CD14-positive monocyte (primary cell): ENCODE measurements around the gene PDE4D. TPM values are rescaled to one million over a fixed set of nuclear protein-coding genes. Genes with fewer than 3 reads are reported as not detected.

ENCODE experiments used
- DNase-seq, 3 donors: peaks; one replicate each; pipeline ENCODE4 v3.0.0-alpha.2; 2011 to 2022
- H2AFZ ChIP-seq: 2 replicates; pipeline ENCODE4 v1.6.0; 2012; ENCODE audit warnings: mild to moderate bottlenecking, low read depth, low read length, inconsistent platforms; ENCODE audit not compliant: insufficient read depth, poor library complexity, severe bottlenecking
- H3K27ac ChIP-seq, 2 donors: 1 replicate in 1 of 2; 2 replicates in 1 of 2; pipeline ENCODE4 v1.5.1; 2012 to 2013; ENCODE audit warnings: low read length in 2 of 2, control low read depth in 1 of 2, inconsistent platforms in 1 of 2, low read depth in 1 of 2, mild to moderate bottlenecking in 1 of 2
- H3K27me3 ChIP-seq, 2 donors: one replicate each; pipeline versions ENCODE4 v1.6.0 to v1.6.1; 2011 to 2013; ENCODE audit warnings: low read length in 2 of 2; ENCODE audit not compliant: control insufficient read depth in 2 of 2, insufficient read depth in 2 of 2
- H3K36me3 ChIP-seq, 2 donors: replicated peaks in 1 of 2; 1 replicate in 1 of 2; 2 replicates in 1 of 2; pipeline versions ENCODE4 v1.5.1 to v1.6.1; 2012 to 2013; ENCODE audit warnings: low read length in 2 of 2, control low read depth in 1 of 2, inconsistent platforms in 1 of 2, mild to moderate bottlenecking in 1 of 2; ENCODE audit not compliant: insufficient read depth in 2 of 2, control insufficient read depth in 1 of 2
- H3K4me1 ChIP-seq, 2 donors: 1 replicate in 1 of 2; 2 replicates in 1 of 2; pipeline versions ENCODE4 v1.5.1 to v1.6.1; 2012 to 2013; ENCODE audit warnings: low read length in 2 of 2, control low read depth in 1 of 2, inconsistent platforms in 1 of 2, mild to moderate bottlenecking in 1 of 2, moderate library complexity in 1 of 2; ENCODE audit not compliant: insufficient read depth in 2 of 2, control insufficient read depth in 1 of 2
- H3K4me2 ChIP-seq: replicated peaks from 2 replicates; pipeline ENCODE3; 2012; ENCODE audit warnings: low read length, moderate library complexity, mild to moderate bottlenecking; ENCODE audit not compliant: poor library complexity, severe bottlenecking; ENCODE audit errors: extremely low read depth
- H3K4me3 ChIP-seq, 3 experiments: fragments of 200-600 bp in 1 of 3; sonication (generic) in 1 of 3; replicated peaks in 1 of 3; 1 replicate in 2 of 3; 2 replicates in 1 of 3; pipeline ENCODE4 v1.5.1; 2011 to 2013; ENCODE audit warnings: low read length in 3 of 3, mild to moderate bottlenecking in 3 of 3, control low read depth in 2 of 3, low read depth in 2 of 3, inconsistent platforms in 1 of 3, moderate library complexity in 1 of 3
- H3K79me2 ChIP-seq: 2 replicates; pipeline ENCODE4 v1.6.0; 2012; ENCODE audit warnings: mild to moderate bottlenecking, control low read depth, inconsistent platforms, low read length, moderate library complexity; ENCODE audit not compliant: insufficient read depth
- H3K9ac ChIP-seq: 2 replicates; pipeline ENCODE4 v1.6.0; 2017; ENCODE audit warnings: low read length, mild to moderate bottlenecking; ENCODE audit not compliant: insufficient read depth, poor library complexity, severe bottlenecking
- H3K9me3 ChIP-seq, 2 donors: replicated peaks in 1 of 2; 1 replicate in 1 of 2; 2 replicates in 1 of 2; pipeline versions ENCODE4 v1.5.1 to v1.6.1; 2012 to 2013; ENCODE audit warnings: low read length in 2 of 2, control low read depth in 1 of 2; ENCODE audit not compliant: control insufficient read depth in 1 of 2, insufficient read depth in 1 of 2
- H4K20me1 ChIP-seq: 2 replicates; pipeline ENCODE4 v1.6.0; 2012; ENCODE audit warnings: mild to moderate bottlenecking, low read length, control low read depth, moderate library complexity; ENCODE audit not compliant: insufficient read depth
- H3K27ac Mint-ChIP-seq, 7 donors: one replicate each; pipeline ENCODE4 v1.8.0; 2020; ENCODE audit warnings: mild to moderate bottlenecking in 7 of 7, mixed read lengths in 7 of 7, moderate library complexity in 6 of 7, inconsistent platforms in 2 of 7
- H3K27me3 Mint-ChIP-seq, 3 donors: one replicate each; pipeline ENCODE4 v1.8.0; 2021 to 2022; ENCODE audit warnings: low read depth in 3 of 3, mild to moderate bottlenecking in 3 of 3, mixed read lengths in 3 of 3, moderate library complexity in 3 of 3, inconsistent platforms in 1 of 3
- H3K36me3 Mint-ChIP-seq, 2 donors: one replicate each; pipeline ENCODE4 v1.8.0; 2020; ENCODE audit warnings: mixed read lengths in 2 of 2, inconsistent platforms in 1 of 2, mild to moderate bottlenecking in 1 of 2
- H3K4me1 Mint-ChIP-seq: one replicate; pipeline ENCODE4 v1.8.0; 2020; ENCODE audit warnings: mild to moderate bottlenecking, mixed read lengths
- H3K4me3 Mint-ChIP-seq, 2 donors: one replicate each; pipeline ENCODE4 v1.8.0; 2020; ENCODE audit warnings: mild to moderate bottlenecking in 2 of 2, mixed read lengths in 2 of 2, moderate library complexity in 1 of 2
- H3K9me3 Mint-ChIP-seq, 7 donors: one replicate each; pipeline ENCODE4 v1.8.0; 2020 to 2022; ENCODE audit warnings: mixed read lengths in 7 of 7, mild to moderate bottlenecking in 6 of 7, moderate library complexity in 6 of 7, inconsistent platforms in 2 of 7
- WGBS: methylation state at CpG from one replicate; pipeline ENCODE4 v1.1.5; 2013; ENCODE audit warnings: missing lambda C conversion rate; ENCODE audit not compliant: insufficient coverage; 5-methylcytosine and 5-hydroxymethylcytosine counted together
- intact Hi-C, 2 donors: fragments of 100-400 bp; cut with micrococcal nuclease; formaldehyde crosslinking; loops; one replicate each; pipeline versions ENCODE4 v1.15.0 to v1.15.1; 2023
- polyA plus RNA-seq, 3 donors: library from polyadenylated mRNA; depleted of rRNA in 1 of 3; unstranded in 2 of 3; stranded (reverse) in 1 of 3; fragments of 300-500 nt in 2 of 3; fragments of >200 nt in 1 of 3; fragmentation: Illumina TruSeq in 2 of 3; gene quantifications; 1 replicate in 2 of 3; 2 replicates in 1 of 3; pipeline ENCODE4 v1.2.3, GENCODE V29; 2012 to 2021
- TF ChIP-seq, protein P1 (sequence below): fragments of 200-600 bp; IDR thresholded peaks from one replicate; pipeline ENCODE4 v1.8.0; 2022; ENCODE audit warnings: antibody characterized with exemption, mild to moderate bottlenecking

Gene PDE4D
- polyA plus RNA-seq, 3 donors, result 1.9 to 3.4 (median 2.8) TPM

DNA sequence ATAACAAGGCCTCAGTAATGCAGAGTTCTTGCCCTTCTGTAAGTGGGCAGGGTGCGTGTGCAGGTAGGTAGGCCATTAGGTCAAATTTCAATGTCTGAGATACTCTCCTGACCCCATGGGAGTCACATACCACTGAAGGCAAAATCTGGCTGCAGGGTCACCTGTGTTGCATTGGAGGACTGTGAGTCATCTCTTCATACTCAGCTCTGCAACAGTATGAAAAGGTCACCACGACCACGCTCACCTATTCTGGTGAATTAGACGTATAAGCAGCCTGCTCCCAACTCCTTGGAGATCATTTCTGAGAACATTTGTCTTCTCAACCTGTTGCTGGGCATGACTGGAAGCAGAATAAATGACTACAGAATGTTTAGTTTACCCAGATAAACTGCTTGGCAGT, 599.8 kb downstream of the PDE4D start:
- Histone ChIP-seq H3K27ac (no peak overlapping the region), H3K4me3 (no peak overlapping the region), H3K4me2 (no peak overlapping the region), H3K9ac (no peak overlapping the region), H4K20me1 (no peaks in the 10 kb centered on the region), H3K79me2 (no peaks in the 10 kb centered on the region), H3K4me1 (no peaks in the 10 kb centered on the region), H3K9me3 (no peaks in the 10 kb centered on the region), H3K36me3 (no peaks in the 10 kb centered on the region), H3K27me3 (no peaks in the 10 kb centered on the region), H2AFZ (no peak overlapping the region)
- H3K4me1 Mint-ChIP-seq, result peaks cover 12% of the 10 kb centered on the region
- TF ChIP-seq, protein P1, sequence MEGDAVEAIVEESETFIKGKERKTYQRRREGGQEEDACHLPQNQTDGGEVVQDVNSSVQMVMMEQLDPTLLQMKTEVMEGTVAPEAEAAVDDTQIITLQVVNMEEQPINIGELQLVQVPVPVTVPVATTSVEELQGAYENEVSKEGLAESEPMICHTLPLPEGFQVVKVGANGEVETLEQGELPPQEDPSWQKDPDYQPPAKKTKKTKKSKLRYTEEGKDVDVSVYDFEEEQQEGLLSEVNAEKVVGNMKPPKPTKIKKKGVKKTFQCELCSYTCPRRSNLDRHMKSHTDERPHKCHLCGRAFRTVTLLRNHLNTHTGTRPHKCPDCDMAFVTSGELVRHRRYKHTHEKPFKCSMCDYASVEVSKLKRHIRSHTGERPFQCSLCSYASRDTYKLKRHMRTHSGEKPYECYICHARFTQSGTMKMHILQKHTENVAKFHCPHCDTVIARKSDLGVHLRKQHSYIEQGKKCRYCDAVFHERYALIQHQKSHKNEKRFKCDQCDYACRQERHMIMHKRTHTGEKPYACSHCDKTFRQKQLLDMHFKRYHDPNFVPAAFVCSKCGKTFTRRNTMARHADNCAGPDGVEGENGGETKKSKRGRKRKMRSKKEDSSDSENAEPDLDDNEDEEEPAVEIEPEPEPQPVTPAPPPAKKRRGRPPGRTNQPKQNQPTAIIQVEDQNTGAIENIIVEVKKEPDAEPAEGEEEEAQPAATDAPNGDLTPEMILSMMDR, result no peak
- peaks cover 0 to 2% of the 10 kb centered on the region in 2 donors for H3K36me3 Mint-ChIP-seq
- intact Hi-C loops, result no loop called here
- H3K27ac Mint-ChIP-seq, result no peak overlapping the region
- no peak for DNase-seq
- no peak overlapping the region for H3K4me3 Mint-ChIP-seq
- H3K9me3 Mint-ChIP-seq, result no peaks in the 10 kb centered on the region
- H3K27me3 Mint-ChIP-seq, result no peaks in the 10 kb centered on the region
- WGBS, result no CpG with 5 or more reads among the region's 4 CpGs

DNA sequence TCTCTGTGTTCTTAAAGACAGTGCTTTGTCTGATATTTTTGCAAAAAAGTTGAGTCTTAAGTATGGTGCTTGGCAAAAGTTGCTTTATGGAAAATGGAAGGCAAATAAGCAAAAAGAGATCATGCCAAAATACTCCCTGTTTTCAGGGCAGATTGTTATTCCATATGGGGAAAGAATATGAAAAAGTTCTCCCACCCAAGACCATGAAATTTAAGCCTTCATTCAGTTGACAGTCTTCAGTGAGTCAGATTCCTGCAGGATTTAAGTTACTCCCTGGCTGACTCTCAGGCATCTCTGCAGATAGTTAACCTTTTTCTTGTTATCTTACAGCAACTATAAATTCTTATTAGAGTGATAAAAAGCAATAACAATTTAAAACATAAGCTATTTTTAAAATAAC, 601.6 kb downstream of the PDE4D start:
- Histone ChIP-seq H3K27ac (no peak overlapping the region), H3K4me3 (no peak overlapping the region), H3K36me3 (no peaks in the 10 kb centered on the region), H2AFZ (no peak overlapping the region), H3K79me2 (no peaks in the 10 kb centered on the region), H3K4me1 (no peaks in the 10 kb centered on the region), H3K27me3 (no peaks in the 10 kb centered on the region), H3K9me3 (no peaks in the 10 kb centered on the region), H3K4me2 (no peak overlapping the region), H4K20me1 (no peaks in the 10 kb centered on the region), H3K9ac (no peak overlapping the region)
- intact Hi-C loops, result no loop called here
- no peak for DNase-seq
- Mint-ChIP-seq H3K27ac (no peak overlapping the region), H3K4me1 (peaks cover 4% of the 10 kb centered on the region), H3K27me3 (no peaks in the 10 kb centered on the region), H3K9me3 (no peaks in the 10 kb centered on the region), H3K4me3 (no peak overlapping the region), H3K36me3 (peaks cover 0 to 2% of the 10 kb centered on the region in 2 donors)
- TF ChIP-seq, protein P1, result no peak
